Measurements from ENCODE around the gene CLSTN2. TPM values are rescaled to one million over a fixed set of nuclear protein-coding genes. Genes with fewer than 3 reads are reported as not detected.

CLSTN2 gene
- total RNA-seq, 1 donor from 2014 or later, result 0.74 TPM

DNA sequence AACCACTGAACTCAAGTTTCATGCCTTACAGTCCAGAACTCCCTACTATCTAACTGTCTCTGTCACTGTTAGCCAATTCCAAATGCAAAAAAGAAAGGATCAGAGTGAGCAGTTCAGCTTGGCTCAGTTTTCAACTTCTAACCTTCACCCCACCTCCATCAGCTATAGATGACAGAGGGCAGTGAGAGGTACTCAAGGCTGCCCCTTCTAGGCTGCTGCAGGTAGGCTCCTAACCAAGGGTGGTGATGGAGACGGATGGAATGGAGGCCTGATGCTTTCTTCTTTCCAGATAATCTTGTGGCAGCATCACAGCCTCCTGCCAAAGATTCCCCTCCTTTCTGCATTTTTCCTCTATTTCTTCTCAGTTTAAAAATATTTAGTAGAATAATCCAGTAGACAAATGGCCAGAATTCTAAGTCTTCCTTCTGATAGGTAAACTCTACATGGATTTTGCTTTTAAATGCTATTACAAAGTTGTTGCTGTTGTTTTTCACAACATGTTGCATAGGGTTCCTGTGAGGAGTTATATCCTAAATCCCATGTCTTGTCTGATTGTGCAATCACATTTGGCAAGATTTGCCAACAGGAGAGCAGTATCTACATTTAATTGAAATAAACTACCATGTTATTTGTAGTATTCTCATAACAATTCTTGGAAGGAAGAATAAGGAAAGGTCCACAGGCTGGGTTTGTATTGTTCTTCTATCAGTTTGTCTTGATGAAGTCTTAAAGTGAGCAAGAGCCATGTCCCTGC, 441.3 kb downstream of the CLSTN2 start:
- DNase-seq (ENCODE audit: low spot score), result no peak
- no peak overlapping the region for H3K4me3 Mint-ChIP-seq (ENCODE audit: unreplicated experiment)
- H3K27me3 Mint-ChIP-seq (ENCODE audit: unreplicated experiment), result peaks cover 2% of the 10 kb centered on the region
- TF ChIP-seq, protein P1, sequence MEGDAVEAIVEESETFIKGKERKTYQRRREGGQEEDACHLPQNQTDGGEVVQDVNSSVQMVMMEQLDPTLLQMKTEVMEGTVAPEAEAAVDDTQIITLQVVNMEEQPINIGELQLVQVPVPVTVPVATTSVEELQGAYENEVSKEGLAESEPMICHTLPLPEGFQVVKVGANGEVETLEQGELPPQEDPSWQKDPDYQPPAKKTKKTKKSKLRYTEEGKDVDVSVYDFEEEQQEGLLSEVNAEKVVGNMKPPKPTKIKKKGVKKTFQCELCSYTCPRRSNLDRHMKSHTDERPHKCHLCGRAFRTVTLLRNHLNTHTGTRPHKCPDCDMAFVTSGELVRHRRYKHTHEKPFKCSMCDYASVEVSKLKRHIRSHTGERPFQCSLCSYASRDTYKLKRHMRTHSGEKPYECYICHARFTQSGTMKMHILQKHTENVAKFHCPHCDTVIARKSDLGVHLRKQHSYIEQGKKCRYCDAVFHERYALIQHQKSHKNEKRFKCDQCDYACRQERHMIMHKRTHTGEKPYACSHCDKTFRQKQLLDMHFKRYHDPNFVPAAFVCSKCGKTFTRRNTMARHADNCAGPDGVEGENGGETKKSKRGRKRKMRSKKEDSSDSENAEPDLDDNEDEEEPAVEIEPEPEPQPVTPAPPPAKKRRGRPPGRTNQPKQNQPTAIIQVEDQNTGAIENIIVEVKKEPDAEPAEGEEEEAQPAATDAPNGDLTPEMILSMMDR (IDR thresholded peaks at IDR 0.05; ENCODE audit: unreplicated experiment), result no peak
- no peaks in the 10 kb centered on the region for H3K4me1 Mint-ChIP-seq (ENCODE audit: unreplicated experiment)
- H3K36me3 Mint-ChIP-seq (ENCODE audit: low read depth, unreplicated experiment), result no peaks in the 10 kb centered on the region
- H3K9me3 Mint-ChIP-seq (ENCODE audit: unreplicated experiment), result no peaks in the 10 kb centered on the region
- no peak overlapping the region for H3K27ac Mint-ChIP-seq (ENCODE audit: unreplicated experiment)

DNA sequence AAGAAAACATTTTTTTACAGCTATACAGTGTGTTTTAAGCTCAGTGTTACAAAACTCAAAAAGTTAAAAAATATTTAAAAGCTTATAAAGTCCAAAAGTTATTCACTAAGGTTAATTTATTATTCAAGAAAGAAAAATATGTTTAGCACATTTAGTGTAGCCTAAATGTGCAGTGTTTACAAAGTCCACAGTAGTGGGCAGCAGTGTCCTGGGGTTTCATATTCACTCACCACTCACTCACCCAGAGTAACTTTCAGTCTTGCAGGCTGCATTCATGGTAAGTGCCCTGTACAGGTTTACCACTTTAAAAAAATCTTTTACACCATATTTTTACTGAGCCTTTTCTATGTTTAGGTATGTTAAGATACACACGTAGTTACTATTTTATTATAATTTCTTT, 442.7 kb downstream of the CLSTN2 start:
- H3K4me1 Mint-ChIP-seq (ENCODE audit: unreplicated experiment), result no peaks in the 10 kb centered on the region
- no peaks in the 10 kb centered on the region for H3K9me3 Mint-ChIP-seq (ENCODE audit: unreplicated experiment)
- no peak overlapping the region for H3K4me3 Mint-ChIP-seq (ENCODE audit: unreplicated experiment)
- no peak for DNase-seq (ENCODE audit: low spot score)
- TF ChIP-seq, protein P1 (IDR thresholded peaks at IDR 0.05; ENCODE audit: unreplicated experiment), result no peak
- no peak overlapping the region for H3K27ac Mint-ChIP-seq (ENCODE audit: unreplicated experiment)
- H3K36me3 Mint-ChIP-seq (ENCODE audit: low read depth, unreplicated experiment), result no peaks in the 10 kb centered on the region
- H3K27me3 Mint-ChIP-seq (ENCODE audit: unreplicated experiment), result peaks cover 2% of the 10 kb centered on the region

DNA sequence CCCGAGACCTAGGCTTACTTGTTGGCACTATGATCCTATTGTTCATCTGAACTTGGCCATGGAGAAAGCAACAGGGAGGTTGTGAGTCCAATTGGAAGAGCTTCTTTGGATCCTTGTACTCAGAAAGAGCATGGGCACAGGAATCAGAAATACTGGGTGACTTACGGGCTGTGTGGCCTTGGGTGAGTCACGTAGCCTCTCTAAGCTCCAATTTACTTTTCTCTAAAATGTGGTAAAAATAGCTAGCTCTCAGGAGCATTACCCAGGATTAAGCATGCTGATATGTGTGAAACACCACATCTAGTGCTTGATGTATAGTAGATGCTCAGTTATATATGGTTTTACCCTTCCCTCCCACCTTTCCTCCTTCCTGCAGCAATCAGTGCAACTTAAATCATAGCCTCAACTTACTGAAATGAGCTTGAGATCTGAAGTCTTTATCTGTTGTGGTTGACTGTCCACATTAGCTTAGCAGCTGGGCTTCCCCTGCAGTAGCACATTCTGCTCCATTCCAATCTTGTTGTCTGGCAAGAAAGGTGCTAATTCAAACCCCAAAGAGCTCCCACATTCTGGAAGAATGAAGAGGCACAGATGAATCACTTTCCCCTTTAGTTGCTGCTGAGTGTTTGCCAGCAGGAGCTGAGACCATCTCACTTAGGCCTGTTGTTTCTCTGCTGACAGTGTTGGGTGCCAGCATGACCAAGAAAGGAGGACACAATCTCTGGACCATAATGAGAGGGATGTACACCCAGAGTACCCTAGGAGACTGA, 443.8 kb downstream of the CLSTN2 start:
- TF ChIP-seq, protein P1 (IDR thresholded peaks at IDR 0.05; ENCODE audit: unreplicated experiment), result no peak
- no peak overlapping the region for H3K4me3 Mint-ChIP-seq (ENCODE audit: unreplicated experiment)
- H3K9me3 Mint-ChIP-seq (ENCODE audit: unreplicated experiment), result no peaks in the 10 kb centered on the region
- no peaks in the 10 kb centered on the region for H3K36me3 Mint-ChIP-seq (ENCODE audit: low read depth, unreplicated experiment)
- H3K27me3 Mint-ChIP-seq (ENCODE audit: unreplicated experiment), result peaks cover 2% of the 10 kb centered on the region
- H3K4me1 Mint-ChIP-seq (ENCODE audit: unreplicated experiment), result no peaks in the 10 kb centered on the region
- no peak for DNase-seq (ENCODE audit: low spot score)
- no peak overlapping the region for H3K27ac Mint-ChIP-seq (ENCODE audit: unreplicated experiment)

DNA sequence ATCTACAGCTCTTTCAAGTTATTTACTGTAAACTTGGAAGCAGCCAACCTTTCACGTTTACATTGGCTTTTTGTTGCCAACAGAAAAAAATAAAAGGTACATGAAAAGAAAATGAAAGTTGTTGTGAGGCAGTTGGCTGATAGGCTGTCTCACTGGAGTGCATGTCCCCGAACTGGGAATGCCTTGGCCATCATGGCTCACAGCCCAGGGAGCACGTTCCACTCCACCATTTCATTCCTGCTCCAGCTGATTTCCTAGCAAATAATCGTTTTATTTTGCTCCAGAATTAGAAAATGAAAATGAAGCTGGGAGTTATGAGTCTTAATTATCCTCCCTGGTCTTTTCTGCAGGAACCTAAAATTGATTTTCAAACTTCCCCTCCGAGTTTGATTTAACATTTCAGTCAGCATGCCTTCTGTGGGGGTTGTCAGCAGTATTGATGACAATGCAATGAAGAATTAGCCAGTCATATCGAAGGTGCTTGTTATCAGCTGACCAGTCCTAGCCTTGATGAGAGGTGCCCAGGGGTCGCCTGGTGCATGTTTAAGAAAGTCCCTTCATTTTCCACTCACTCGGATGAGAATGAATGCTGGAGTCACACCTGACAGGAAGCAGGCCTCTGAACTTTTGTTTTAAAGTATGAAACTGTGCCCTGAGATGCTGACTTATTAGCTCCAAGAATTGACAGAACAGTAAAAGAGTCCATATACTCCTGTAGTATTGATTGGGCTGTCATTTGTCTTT, 449.2 kb downstream of the CLSTN2 start:
- H3K4me3 Mint-ChIP-seq (ENCODE audit: unreplicated experiment), result no peak overlapping the region
- no peaks in the 10 kb centered on the region for H3K27me3 Mint-ChIP-seq (ENCODE audit: unreplicated experiment)
- H3K36me3 Mint-ChIP-seq (ENCODE audit: low read depth, unreplicated experiment), result no peaks in the 10 kb centered on the region
- DNase-seq (ENCODE audit: low spot score), result no peak
- H3K27ac Mint-ChIP-seq (ENCODE audit: unreplicated experiment), result no peak overlapping the region
- no peaks in the 10 kb centered on the region for H3K4me1 Mint-ChIP-seq (ENCODE audit: unreplicated experiment)
- no peaks in the 10 kb centered on the region for H3K9me3 Mint-ChIP-seq (ENCODE audit: unreplicated experiment)
- TF ChIP-seq, protein P1 (IDR thresholded peaks at IDR 0.05; ENCODE audit: unreplicated experiment), result no peak
